Sigmoid colon (tissue), 7 donors: ENCODE data around the gene SLC39A11. TPM values are rescaled to one million over a fixed set of nuclear protein-coding genes. Genes with fewer than 3 reads are reported as not detected.

ENCODE experiments used
- DNase-seq: peaks from one replicate; pipeline ENCODE4 v3.0.0-alpha.2; 2019
- H3K27ac ChIP-seq, 4 donors: fragments of 200-600 bp; sonication (generic); one replicate each; pipeline ENCODE4 v1.5.1; 2016 to 2019; ENCODE audit warnings: mild to moderate bottlenecking in 1 of 4
- H3K27me3 ChIP-seq, 3 donors: fragments of 200-600 bp; sonication (generic); one replicate each; pipeline ENCODE4 v1.5.1; 2019; ENCODE audit warnings: mild to moderate bottlenecking in 1 of 3
- H3K36me3 ChIP-seq, 4 donors: fragments of 200-600 bp; sonication (generic); one replicate each; pipeline ENCODE4 v1.5.1; 2016 to 2019
- H3K4me1 ChIP-seq, 4 donors: fragments of 200-600 bp; sonication (generic); one replicate each; pipeline ENCODE4 v1.5.1; 2017 to 2019
- H3K4me3 ChIP-seq, 4 donors: fragments of 200-600 bp; sonication (generic); one replicate each; pipeline ENCODE4 v1.5.1; 2017 to 2019; ENCODE audit warnings: mild to moderate bottlenecking in 2 of 4, moderate library complexity in 1 of 4
- H3K9me3 ChIP-seq, 4 donors: fragments of 200-600 bp in 3 of 4; sonication (generic) in 3 of 4; one replicate each; pipeline versions ENCODE4 v1.5.1 to v1.6.1; 2013 to 2019
- CTCF ChIP-seq, 4 experiments: fragments of 450-650 bp in 3 of 4; fragments of 200-600 bp in 1 of 4; IDR thresholded peaks; one replicate each; pipeline ENCODE4 v1.5.1; 2016 to 2019; ENCODE audit warnings: antibody characterized with exemption in 4 of 4, mild to moderate bottlenecking in 3 of 4, moderate library complexity in 2 of 4
- EP300 ChIP-seq, 4 donors: sonication (generic); formaldehyde crosslinking; IDR thresholded peaks; one replicate each; pipeline ENCODE4 v1.6.1; 2017; ENCODE audit warnings: antibody characterized with exemption in 4 of 4
- POLR2A ChIP-seq, 2 donors: fragments of 450-650 bp; IDR thresholded peaks; one replicate each; pipeline ENCODE4 v1.6.1; 2016; ENCODE audit warnings: antibody characterized with exemption in 2 of 2, mild to moderate bottlenecking in 2 of 2, moderate library complexity in 2 of 2
- POLR2AphosphoS5 ChIP-seq, 4 donors: sonication (generic); formaldehyde crosslinking; IDR thresholded peaks; one replicate each; pipeline ENCODE4 v1.6.1; 2017; ENCODE audit warnings: antibody characterized with exemption in 4 of 4
- WGBS, 2 donors: extraction: QIAGEN DNeasy Blood & Tissue Kit; methylation state at CpG; one replicate each; pipeline ENCODE4 v1.1.7; 2013; 5-methylcytosine and 5-hydroxymethylcytosine counted together
- intact Hi-C: fragments of 100-400 bp; cut with DNase I; formaldehyde crosslinking; loops from one replicate; pipeline ENCODE4 v1.15.1; 2023
- polyA plus RNA-seq, 3 donors: library from polyadenylated mRNA; stranded (reverse); fragments of 200-250 nt; gene quantifications; one replicate each; pipeline ENCODE4 v1.2.3, GENCODE V29; 2013
- total RNA-seq, 4 donors: library from RNA; depleted of rRNA; stranded (reverse); fragments of >200 nt; gene quantifications; one replicate each; pipeline ENCODE4 v1.1.0, GENCODE V29; 2016
- donor health status: healthy with polysubstance abuse.
- donor health status: Bipolar disorder and iron deficiency.
- donor health status: healthy.

The SLC39A11 gene
- total and polyA plus RNA-seq, 7 donors = 7.6 to 16.4 (median 8.4) TPM

GRCh38 chr17:73021771-73022170, 70.7 kb downstream of the SLC39A11 start:
- 95 to 96% methylated on average over 12 of the region's 12 CpGs for WGBS, 2 donors
- intact Hi-C loops = no loop called here
- Histone ChIP-seq H3K36me3 (no peaks in the 10 kb centered on the region), H3K4me1 (no peaks in the 10 kb centered on the region), H3K9me3 (peaks cover 0 to 10% (median under 1%) of the 10 kb centered on the region in 4 donors), H3K27me3 (no peaks in the 10 kb centered on the region), H3K27ac (no peak overlapping the region), H3K4me3 (no peak overlapping the region)
- TF ChIP-seq EP300 (IDR thresholded peaks at IDR 0.05) (no peak), CTCF (IDR thresholded peaks at IDR 0.05) (no peak), POLR2A (IDR thresholded peaks at IDR 0.05) (no peak), POLR2AphosphoS5 (IDR thresholded peaks at IDR 0.05) (no peak)
- no peak for DNase-seq

GRCh38 chr17:73020110-73020509, 72.4 kb downstream of the SLC39A11 start:
- Histone ChIP-seq H3K27me3 (no peaks in the 10 kb centered on the region), H3K27ac (no peak overlapping the region), H3K36me3 (no peaks in the 10 kb centered on the region), H3K9me3 (peaks cover 0 to 10% (median under 1%) of the 10 kb centered on the region in 4 donors), H3K4me1 (no peaks in the 10 kb centered on the region), H3K4me3 (no peak overlapping the region)
- DNase-seq = no peak
- intact Hi-C loops = no loop called here
- TF ChIP-seq POLR2A (IDR thresholded peaks at IDR 0.05) (no peak), POLR2AphosphoS5 (IDR thresholded peaks at IDR 0.05) (no peak)
- WGBS, 2 donors = 96 to 99% methylated on average over 4 of the region's 4 CpGs

GRCh38 chr17:73018599-73018998, 73.9 kb downstream of the SLC39A11 start:
- Histone ChIP-seq H3K36me3 (no peaks in the 10 kb centered on the region), H3K4me3 (no peak overlapping the region), H3K27ac (no peak overlapping the region), H3K9me3 (peaks cover 0 to 10% (median 0%) of the 10 kb centered on the region in 4 donors), H3K27me3 (no peaks in the 10 kb centered on the region), H3K4me1 (no peaks in the 10 kb centered on the region)
- DNase-seq = no peak
- intact Hi-C loops = no loop called here
- no peak for TF ChIP-seq POLR2AphosphoS5 (IDR thresholded peaks at IDR 0.05)
- no peak for TF ChIP-seq CTCF (IDR thresholded peaks at IDR 0.05)
- TF ChIP-seq EP300 (IDR thresholded peaks at IDR 0.05) = no peak
- no peak for TF ChIP-seq POLR2A (IDR thresholded peaks at IDR 0.05)

GRCh38 chr17:73017658-73018057, 74.8 kb downstream of the SLC39A11 start:
- Histone ChIP-seq H3K27me3 (no peaks in the 10 kb centered on the region), H3K4me1 (no peaks in the 10 kb centered on the region), H3K9me3 (peaks cover 0 to 10% (median 0%) of the 10 kb centered on the region in 4 donors), H3K36me3 (no peaks in the 10 kb centered on the region), H3K4me3 (no peak overlapping the region), H3K27ac (no peak overlapping the region)
- no peak for DNase-seq
- TF ChIP-seq POLR2AphosphoS5 (IDR thresholded peaks at IDR 0.05) (no peak), EP300 (IDR thresholded peaks at IDR 0.05) (no peak), CTCF (IDR thresholded peaks at IDR 0.05) (no peak), POLR2A (IDR thresholded peaks at IDR 0.05) (no peak)
- intact Hi-C loops = no loop called here
- WGBS, 2 donors = 93 to 97% methylated on average over 3 of the region's 3 CpGs

GRCh38 chr17:73015722-73016276, 76.7 kb downstream of the SLC39A11 start:
- peaks cover 0 to 10% (median 0%) of the 10 kb centered on the region in 4 donors for H3K9me3 ChIP-seq
- TF ChIP-seq CTCF (IDR thresholded peaks at IDR 0.05) (no peak), POLR2A (IDR thresholded peaks at IDR 0.05) (no peak), EP300 (IDR thresholded peaks at IDR 0.05) (no peak), POLR2AphosphoS5 (IDR thresholded peaks at IDR 0.05) (no peak)
- H3K4me1 ChIP-seq = no peaks in the 10 kb centered on the region
- no peak for DNase-seq
- intact Hi-C loops = no loop called here
- no peak overlapping the region for H3K27ac ChIP-seq
- 88 to 95% methylated on average over 7 of the region's 7 CpGs for WGBS, 2 donors
- H3K27me3 ChIP-seq = no peaks in the 10 kb centered on the region
- no peak overlapping the region for H3K4me3 ChIP-seq
- no peaks in the 10 kb centered on the region for H3K36me3 ChIP-seq
